ENCODE measurements around the gene RAB37. TPM values are rescaled to one million over a fixed set of nuclear protein-coding genes. Genes with fewer than 3 reads are reported as not detected.

Gene RAB37
- total and polyA plus RNA-seq, 2 of the 13 experiments (the other 11 are each of a cell fraction or from before 2014, with no cell fraction given) = 0.91 to 3.7 TPM

DNA sequence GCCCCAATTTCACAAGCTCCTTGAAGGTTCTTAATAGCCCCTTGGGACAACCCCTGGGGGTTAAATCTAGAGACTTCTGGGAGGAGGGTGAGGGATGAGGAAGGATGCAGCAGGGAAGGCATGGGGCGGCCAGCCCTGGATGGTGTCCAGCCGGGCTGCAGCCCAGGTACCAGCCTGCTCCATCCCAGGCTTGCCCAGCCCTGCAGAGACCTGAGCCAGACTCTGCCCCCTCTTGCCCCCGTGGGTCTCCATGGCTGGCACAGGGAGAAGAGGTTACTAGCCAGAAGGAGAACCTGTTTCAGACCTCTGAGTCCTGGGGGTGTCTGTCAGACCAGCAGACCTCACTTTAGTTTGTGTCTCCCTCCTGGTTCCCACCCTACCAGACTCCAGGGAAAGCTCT lies 19.8 kb downstream of the RAB37 start:
- H3K27ac ChIP-seq (ENCODE audit: extremely low read length, insufficient read depth, low read length) = peak overlapping the region; percentile 28
- no peaks in the 10 kb centered on the region for H3K9me3 ChIP-seq (ENCODE audit: low read length)
- peaks cover 30 to 57% of the 10 kb centered on the region in 2 experiments for H3K36me3 ChIP-seq (replicated peaks in 1 of 2; ENCODE audit: control insufficient read depth in 1 of 2, insufficient read depth in 2 of 2, low read length in 2 of 2)
- no TSS peak for BruUV-seq (replicated peaks)
- intact Hi-C loops (cut with micrococcal nuclease; ENCODE audit: unreplicated experiment) = no loop called here
- H3K27me3 ChIP-seq (ENCODE audit: control insufficient read depth in 1 of 2, insufficient read depth in 2 of 2, low read length in 2 of 2) = no peaks in the 10 kb centered on the region
- peaks cover 100% of the 10 kb centered on the region for H3K4me1 ChIP-seq (ENCODE audit: insufficient read depth, low read length)
- ChIA-PET CTCF (ENCODE audit: low intra/inter-chr PET ratio, low total read pairs) (no interaction called here), POLR2A (interaction anchor here (21.5 to 29.3 kb wide), 2 partner anchors 2 to 12 kb away, joined by 1459 read pairs; partner anchors contain the start of genes NAT9 and NHERF1)
- no peak overlapping the region for H2AFZ ChIP-seq (ENCODE audit: low read length)
- peak overlapping the region in 1 of 3 experiments; percentile 49; a peak in 1 of 6 replicates for H3K4me3 ChIP-seq (replicated peaks in 1 of 3; ENCODE audit: insufficient read depth in 1 of 3, low read depth in 2 of 3, low read length in 3 of 3)
- peaks cover 83% of the 10 kb centered on the region for H4K20me1 ChIP-seq (ENCODE audit: insufficient read depth, low read length)
- no peak for DNase-seq (ENCODE audit: low spot score)
- in situ Hi-C loops (cut with HindIII; ENCODE audit: extremely low pct_ligation_motif_present, low pct_unique_long_range_greater_than_20kb) = loop anchor here (10.0 kb wide), 1 partner anchor 322 kb away; the partner anchor contains the start of gene GPRC5C
- TF ChIP-seq ZNF280B (CRISPR knock-in tag; IDR thresholded peaks at IDR 0.05; ENCODE audit: borderline replicate concordance) (no peak), U2AF1 (optimal IDR thresholded peaks at IDR 0.05; ENCODE audit: low read depth, low read length) (no peak), CBX5 (CRISPR knock-in tag; IDR thresholded peaks at IDR 0.05; ENCODE audit: borderline replicate concordance) (no peak), SMARCE1 (IDR thresholded peaks at IDR 0.05; ENCODE audit: borderline replicate concordance) (no peak), AGO2 (optimal IDR thresholded peaks at IDR 0.05; ENCODE audit: low read depth, low read length) (peak; percentile 1), POLR2A (IDR thresholded peaks at IDR 0.05; ENCODE audit: insufficient read depth in 1 of 2, low read depth in 2 of 2, low read length in 2 of 2) (peak in 1 of 2 experiments; percentile 36; a peak in 1 of 4 replicates), ZNF263 (CRISPR knock-in tag; IDR thresholded peaks at IDR 0.05) (peak; percentile 43; the same call in 1 of the 2 replicates), RBM22 (optimal IDR thresholded peaks at IDR 0.05; ENCODE audit: low read length) (peak; percentile 83), ZFP82 (CRISPR knock-in tag; IDR thresholded peaks at IDR 0.05; ENCODE audit: borderline replicate concordance) (no peak)
- TF ChIP-seq, protein P1, sequence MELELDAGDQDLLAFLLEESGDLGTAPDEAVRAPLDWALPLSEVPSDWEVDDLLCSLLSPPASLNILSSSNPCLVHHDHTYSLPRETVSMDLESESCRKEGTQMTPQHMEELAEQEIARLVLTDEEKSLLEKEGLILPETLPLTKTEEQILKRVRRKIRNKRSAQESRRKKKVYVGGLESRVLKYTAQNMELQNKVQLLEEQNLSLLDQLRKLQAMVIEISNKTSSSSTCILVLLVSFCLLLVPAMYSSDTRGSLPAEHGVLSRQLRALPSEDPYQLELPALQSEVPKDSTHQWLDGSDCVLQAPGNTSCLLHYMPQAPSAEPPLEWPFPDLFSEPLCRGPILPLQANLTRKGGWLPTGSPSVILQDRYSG (CRISPR knock-in tag; IDR thresholded peaks at IDR 0.05) = no peak
- peaks cover 98% of the 10 kb centered on the region for H3K79me2 ChIP-seq (ENCODE audit: insufficient read depth, low read length)
- peak overlapping the region; percentile 35; the same call in 1 of the 2 replicates for H3K9ac ChIP-seq (ENCODE audit: insufficient read depth, low read depth, low read length)
- FAIRE-seq = no peak
- WGBS (ENCODE audit: low lambda C conversion rate) = 78% methylated on average over 3 of the region's 3 CpGs
- ATAC-seq = no peak
- H3K4me2 ChIP-seq (ENCODE audit: low read depth, low read length) = peak overlapping the region; percentile 92

Measured in HepG2 (cell line).